OCI-LY1 (cell line): Measurements from ENCODE around the gene ZC2HC1C.

Source experiments
- H2AFZ ChIP-seq: fragments of 200-600 bp; sonication (generic), shearing (Covaris generic); 2 replicates; pipeline ENCODE4 v1.6.0; 2014; ENCODE audit warnings: antibody characterized with exemption, mild to moderate bottlenecking, low read length
- H3F3A ChIP-seq: fragments of 200-600 bp; sonication (generic), shearing (Covaris generic); 2 replicates; pipeline ENCODE4 v1.6.0; 2014; ENCODE audit warnings: mild to moderate bottlenecking, antibody characterized with exemption, low read length, moderate library complexity; ENCODE audit not compliant: insufficient read depth
- H3K27ac ChIP-seq: fragments of 200-600 bp; sonication (generic); 2 replicates; pipeline ENCODE4 v1.5.1; 2014; ENCODE audit warnings: low read length, mixed run types, mild to moderate bottlenecking, low read depth; ENCODE audit not compliant: poor library complexity, severe bottlenecking
- H3K27me3 ChIP-seq: fragments of 200-600 bp; sonication (generic); 2 replicates; pipeline ENCODE4 v1.6.0; 2014; ENCODE audit warnings: antibody characterized with exemption, mild to moderate bottlenecking, low read length, moderate library complexity; ENCODE audit not compliant: insufficient read depth
- H3K36me3 ChIP-seq: fragments of 200-600 bp; sonication (generic); 2 replicates; pipeline ENCODE4 v1.6.1; 2014; ENCODE audit warnings: mild to moderate bottlenecking, antibody characterized with exemption, low read length, moderate library complexity, mixed read lengths; ENCODE audit not compliant: insufficient read depth
- H3K4me1 ChIP-seq: fragments of 200-600 bp; sonication (generic); 2 replicates; pipeline ENCODE4 v1.5.1; 2014; ENCODE audit warnings: mild to moderate bottlenecking, low read length, moderate library complexity; ENCODE audit not compliant: insufficient read depth, severe bottlenecking
- H3K4me2 ChIP-seq: fragments of 200-600 bp; sonication (generic), shearing (Covaris generic); 2 replicates; pipeline ENCODE4 v1.6.1; 2014; ENCODE audit warnings: low read length
- H3K4me3 ChIP-seq: fragments of 200-600 bp; sonication (generic); 2 replicates; pipeline ENCODE4 v1.5.1; 2014; ENCODE audit warnings: low read length, low read depth, mild to moderate bottlenecking, mixed read lengths; ENCODE audit not compliant: poor library complexity, severe bottlenecking
- H3K79me2 ChIP-seq: fragments of 200-600 bp; shearing (Covaris generic); 2 replicates; pipeline ENCODE4 v1.6.1; 2016; ENCODE audit warnings: mixed run types, low read length, mixed read lengths; ENCODE audit not compliant: insufficient read depth
- H3K9ac ChIP-seq: fragments of 200-600 bp; sonication (generic), shearing (Covaris generic); 2 replicates; pipeline ENCODE4 v1.6.1; 2014; ENCODE audit warnings: mild to moderate bottlenecking, low read length, mixed read lengths
- H3K9me2 ChIP-seq: fragments of 200-600 bp; sonication (generic), shearing (Covaris generic); 2 replicates; pipeline ENCODE4 v1.6.1; 2014; ENCODE audit warnings: low read depth, mild to moderate bottlenecking, low read length, mixed read lengths
- H3K9me3 ChIP-seq: fragments of 200-600 bp; shearing (Covaris generic); 2 replicates; pipeline ENCODE4 v1.6.1; 2014; ENCODE audit warnings: low read length, mixed read lengths
- H4K20me1 ChIP-seq: fragments of 200-600 bp; sonication (generic), shearing (Covaris generic); 2 replicates; pipeline ENCODE4 v1.6.0; 2016; ENCODE audit warnings: mild to moderate bottlenecking, low read length; ENCODE audit not compliant: insufficient read depth
- CTCF ChIP-seq: fragments of 200-600 bp; sonication (generic), shearing (Covaris generic); IDR thresholded peaks from 2 replicates; pipeline ENCODE4 v1.5.1; 2017; ENCODE audit warnings: mild to moderate bottlenecking, antibody characterized with exemption, low read length, moderate library complexity, mixed read lengths
- EZH2 ChIP-seq: fragments of 200-600 bp; sonication (generic), shearing (Covaris generic); IDR thresholded peaks from 2 replicates; pipeline ENCODE4 v1.8.0; 2017; ENCODE audit warnings: borderline replicate concordance, mixed run types, mild to moderate bottlenecking, antibody characterized with exemption, low read length, moderate library complexity, mixed read lengths

The ZC2HC1C gene

DNA sequence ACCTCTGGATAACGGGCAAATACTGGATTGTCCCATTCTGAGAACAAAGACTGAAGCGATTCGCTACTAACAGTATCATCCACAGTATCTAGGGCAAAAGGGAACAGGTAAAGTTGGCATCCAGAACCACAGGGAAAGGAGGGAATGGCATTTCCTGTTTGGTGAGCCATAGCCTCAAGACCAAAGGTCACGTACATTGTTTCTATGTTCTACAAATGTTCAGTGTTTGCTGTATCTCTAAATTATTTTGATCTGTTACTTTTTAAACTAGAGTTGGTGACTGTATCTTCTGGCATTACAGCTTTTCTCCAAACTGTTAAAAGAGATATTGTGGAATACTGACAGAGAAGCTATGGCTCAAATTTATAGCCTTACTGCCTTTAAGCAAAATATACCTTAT, 27.8 kb upstream of the ZC2HC1C start:
- H3K27ac ChIP-seq = no peak overlapping the region
- H3K9me2 ChIP-seq = no peaks in the 10 kb centered on the region
- no peak for TF ChIP-seq EZH2
- no peak for TF ChIP-seq CTCF
- H4K20me1 ChIP-seq = no peaks in the 10 kb centered on the region
- no peak overlapping the region for H3K4me3 ChIP-seq
- H3K9me3 ChIP-seq = no peaks in the 10 kb centered on the region
- peaks cover 8% of the 10 kb centered on the region for H3K4me1 ChIP-seq
- H3K9ac ChIP-seq = no peak overlapping the region
- no peaks in the 10 kb centered on the region for H3K79me2 ChIP-seq
- peaks cover 37% of the 10 kb centered on the region; the same call in 1 of the 2 replicates for H3K36me3 ChIP-seq
- H3K27me3 ChIP-seq = no peaks in the 10 kb centered on the region
- H3F3A ChIP-seq = no peaks in the 10 kb centered on the region
- H2AFZ ChIP-seq = no peak overlapping the region
- H3K4me2 ChIP-seq = no peak overlapping the region

GRCh38 chr14:75042035-75042434, 27.4 kb upstream of the ZC2HC1C start:
- no peak overlapping the region for H3K27ac ChIP-seq

GRCh38 chr14:75044322-75044721, 25.1 kb upstream of the ZC2HC1C start:
- Histone ChIP-seq H2AFZ (no peak overlapping the region), H3K36me3 (peaks cover 33% of the 10 kb centered on the region; the same call in 1 of the 2 replicates), H3K9me2 (no peaks in the 10 kb centered on the region), H3K27me3 (no peaks in the 10 kb centered on the region), H3K79me2 (no peaks in the 10 kb centered on the region), H3K9me3 (no peaks in the 10 kb centered on the region), H3F3A (no peaks in the 10 kb centered on the region), H3K9ac (no peak overlapping the region), H3K4me1 (peaks cover 8% of the 10 kb centered on the region), H3K4me3 (no peak overlapping the region), H4K20me1 (no peaks in the 10 kb centered on the region), H3K4me2 (no peak overlapping the region), H3K27ac (no peak overlapping the region)
- TF ChIP-seq EZH2 = no peak
- no peak for TF ChIP-seq CTCF

More at GRCh38 chr14:75042035-75042434, 27.4 kb upstream of the ZC2HC1C start:
- Histone ChIP-seq H3K9me3 (no peaks in the 10 kb centered on the region), H3K4me2 (no peak overlapping the region), H3K9me2 (no peaks in the 10 kb centered on the region), H3F3A (no peaks in the 10 kb centered on the region), H3K27me3 (no peaks in the 10 kb centered on the region), H3K36me3 (peaks cover 34% of the 10 kb centered on the region; the same call in 1 of the 2 replicates), H3K79me2 (no peaks in the 10 kb centered on the region), H4K20me1 (no peaks in the 10 kb centered on the region), H3K9ac (no peak overlapping the region), H2AFZ (no peak overlapping the region), H3K4me3 (no peak overlapping the region), H3K4me1 (peaks cover 8% of the 10 kb centered on the region)
- no peak for TF ChIP-seq EZH2
- no peak for TF ChIP-seq CTCF
